HG03521 (cell line): Measurements from ENCODE around the gene MFRP.

Source experiments
- ATAC-seq: cut with Tn5 transposase; IDR thresholded peaks from one replicate; pipeline ENCODE4 v1.9.1; 2021; ENCODE audit warnings: mild to moderate bottlenecking, moderate library complexity; ENCODE audit not compliant: unreplicated experiment

The MFRP gene

DNA sequence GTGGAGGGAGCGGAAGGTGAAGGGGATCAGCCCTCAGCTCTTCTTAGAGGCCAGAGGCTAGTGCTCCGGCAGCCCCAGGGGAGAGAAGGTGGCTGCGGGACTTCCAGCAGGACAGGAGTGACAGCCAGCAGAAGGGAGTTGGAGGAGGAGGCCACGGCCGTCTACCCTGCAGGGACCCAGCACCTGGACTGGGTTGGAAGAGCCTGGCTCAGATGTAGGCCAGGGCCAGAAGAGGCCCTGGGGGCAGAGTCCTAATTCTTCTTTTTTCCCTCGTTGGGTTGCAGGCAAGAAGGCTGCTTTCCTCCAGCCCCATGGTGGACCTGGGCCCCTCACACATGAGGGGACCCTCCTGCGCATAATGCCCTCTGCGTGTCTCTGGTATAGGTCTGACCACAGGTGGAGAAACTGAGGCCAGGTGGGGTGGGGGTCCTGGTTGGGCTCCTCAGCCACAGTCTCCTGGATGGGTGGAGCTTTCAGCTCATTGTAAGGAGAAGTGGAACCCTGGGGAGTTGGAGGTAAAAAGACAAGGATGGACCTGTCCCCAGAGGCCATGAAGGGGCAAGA, 27.3 kb downstream of the MFRP start:
- no peak for ATAC-seq

GRCh38 chr11:119318240-119319135, 28.0 kb downstream of the MFRP start:
- ATAC-seq: no peak

DNA sequence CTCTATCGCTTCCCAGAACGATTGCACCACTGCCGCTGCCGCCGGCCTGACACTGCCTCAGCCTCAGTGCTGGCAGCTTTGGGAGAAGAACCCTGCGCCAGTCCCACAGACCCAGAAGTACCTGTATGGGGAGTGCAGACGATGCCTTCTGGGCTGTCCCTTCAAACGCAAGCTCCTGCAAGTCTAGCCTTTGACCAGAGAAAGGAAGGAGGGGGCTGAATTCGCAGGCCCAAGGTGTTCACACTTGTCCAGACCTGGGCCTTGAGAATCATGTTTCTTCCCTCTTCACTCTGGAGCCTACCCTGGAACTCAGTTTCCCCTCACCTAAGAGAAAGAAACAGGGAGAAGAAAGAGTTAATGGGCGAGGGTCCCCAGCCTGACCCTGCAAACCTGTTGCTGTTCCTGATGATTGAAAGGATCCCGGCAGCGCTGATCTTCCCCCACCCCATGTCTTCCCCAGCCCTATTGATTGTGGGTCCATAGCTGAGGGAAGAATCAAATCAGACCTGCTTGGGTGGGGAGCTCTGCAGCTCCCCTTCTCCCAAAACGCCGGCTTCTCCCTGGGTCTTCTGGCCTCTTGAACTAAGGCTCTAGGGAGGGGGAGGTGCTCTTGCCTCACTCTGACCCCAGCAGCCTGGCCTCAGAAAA, 28.8 kb downstream of the MFRP start:
- ATAC-seq: no peak

GRCh38 chr11:119316729-119317591, 29.5 kb downstream of the MFRP start, which contains the start of gene MCAM:
MCAM (minus strand) TSS chr11:119317130; CDS start chr11:119317101, 29 bp downstream.
- no peak for ATAC-seq

- ATAC-seq: no peak
Measured at GRCh38 chr11:119316016-119316728, 30.3 kb downstream of the MFRP start.

DNA sequence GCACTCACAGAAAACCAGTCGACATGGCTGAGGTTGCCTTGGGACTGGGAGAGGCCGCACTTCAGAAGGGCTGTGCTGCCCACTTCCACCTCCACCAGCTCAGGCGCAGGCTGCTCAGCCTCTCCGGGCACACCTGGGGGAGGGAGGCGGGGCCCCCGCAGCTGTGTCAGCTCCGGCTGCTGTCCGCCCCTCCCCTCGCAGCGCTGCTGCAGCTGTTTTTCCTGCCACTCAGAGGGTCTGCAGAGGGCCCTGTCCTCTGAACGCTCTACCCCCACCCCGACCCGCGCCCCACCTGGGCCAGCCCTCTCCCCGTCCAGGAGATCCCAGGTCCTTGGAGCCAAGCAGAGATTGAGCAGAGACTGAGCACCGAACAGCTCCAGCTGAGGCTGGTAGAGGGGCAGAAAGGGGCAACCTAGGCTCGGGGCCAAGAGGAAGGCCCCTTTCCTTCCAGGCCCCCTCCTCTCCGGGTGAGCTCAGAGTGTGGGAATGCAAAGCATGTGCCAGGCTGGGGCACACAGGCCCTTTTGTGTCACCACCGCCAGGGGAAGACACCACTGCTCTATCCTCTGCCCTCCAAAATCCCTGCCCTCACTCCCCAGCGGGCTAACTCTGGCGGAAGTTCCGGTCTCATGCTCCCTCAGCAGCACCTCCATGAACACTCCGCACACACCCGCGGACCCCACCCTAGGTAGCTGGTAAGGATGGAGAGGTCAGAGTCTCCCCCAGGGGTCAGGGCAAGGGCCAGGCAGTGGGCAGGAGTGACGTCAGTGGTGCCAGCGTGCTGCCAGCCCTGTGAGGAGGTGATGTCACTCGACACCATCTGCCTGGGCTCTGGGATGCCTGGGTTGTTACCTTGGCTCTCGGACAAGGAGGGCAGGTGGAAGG, 31.1 kb downstream of the MFRP start:
- ATAC-seq: no peak

DNA sequence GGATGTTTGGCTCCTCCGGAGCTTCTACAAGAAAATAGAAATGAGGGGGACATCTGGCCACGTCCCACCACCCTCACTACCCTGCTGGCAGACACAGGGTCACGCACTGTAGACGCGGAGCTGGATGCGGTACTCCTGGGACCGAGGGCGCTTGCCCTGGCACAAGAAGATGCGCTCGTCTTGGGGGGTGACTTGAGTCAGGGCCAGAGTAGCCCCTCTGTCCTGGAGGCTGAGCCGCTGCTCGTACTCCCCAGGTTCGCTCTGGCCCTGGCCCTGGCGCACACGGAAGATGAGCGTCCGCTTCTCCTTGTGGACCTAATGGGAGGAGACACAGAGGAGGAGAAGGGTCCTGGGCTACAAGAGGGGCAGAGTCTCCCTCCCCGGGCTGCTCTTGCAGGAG, 31.8 kb downstream of the MFRP start:
- no peak for ATAC-seq

DNA sequence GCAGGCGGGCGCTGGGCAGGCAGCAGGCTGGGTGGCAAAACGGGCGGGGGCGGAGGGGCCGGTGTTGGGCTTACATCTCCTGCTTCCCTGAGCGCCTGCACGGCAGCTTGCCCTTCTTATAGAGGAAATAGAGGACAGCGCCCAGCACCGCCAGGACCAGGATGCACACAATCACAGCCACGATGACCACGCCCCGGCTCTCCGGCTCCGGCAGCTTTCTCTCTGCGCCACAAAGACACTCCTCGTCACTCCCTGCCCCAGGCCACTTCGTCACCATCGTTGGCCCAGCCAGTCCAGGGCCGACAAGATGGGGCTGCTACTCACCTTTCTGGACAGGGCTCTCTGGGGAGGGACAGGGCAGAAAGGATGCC, 35.8 kb downstream of the MFRP start:
- ATAC-seq: no peak

DNA sequence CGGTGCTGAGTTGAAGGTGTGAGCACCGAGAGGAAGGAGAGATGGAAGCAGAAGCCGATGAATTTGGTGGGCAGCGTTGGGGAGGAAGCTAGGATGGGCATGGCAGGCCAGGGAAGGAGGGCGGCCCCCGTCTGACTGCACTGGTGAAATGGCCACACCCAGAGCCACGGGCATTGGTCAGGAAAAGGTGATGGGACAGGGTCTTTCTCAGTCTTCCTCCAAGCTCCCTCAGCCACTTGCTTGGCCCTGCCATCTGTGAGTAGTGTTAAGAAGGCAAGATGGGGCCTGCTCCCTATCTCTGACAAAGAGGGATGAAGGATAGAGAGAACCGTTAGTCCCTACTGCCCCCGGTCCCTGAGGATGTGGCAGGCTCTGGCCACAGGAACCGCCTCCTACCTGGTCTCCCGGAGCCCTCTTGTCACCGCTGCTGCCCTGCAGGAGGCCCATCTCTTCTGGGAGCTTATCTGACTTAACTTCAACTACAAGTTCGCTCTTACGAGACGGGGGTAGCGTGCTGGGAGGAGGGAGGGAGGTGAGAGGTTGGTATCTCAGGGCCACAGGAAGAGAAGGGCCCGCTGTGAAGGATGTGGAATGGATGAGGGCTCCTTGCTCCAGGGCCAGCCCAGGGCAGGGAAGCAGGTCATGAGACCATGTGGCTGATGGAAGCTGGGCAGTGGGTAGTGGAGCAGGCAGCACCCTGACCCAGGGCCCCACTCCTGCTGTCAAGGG, 36.4 kb downstream of the MFRP start:
- no peak for ATAC-seq

GRCh38 chr11:119309411-119309810, 37.1 kb downstream of the MFRP start:
- no peak for ATAC-seq

DNA sequence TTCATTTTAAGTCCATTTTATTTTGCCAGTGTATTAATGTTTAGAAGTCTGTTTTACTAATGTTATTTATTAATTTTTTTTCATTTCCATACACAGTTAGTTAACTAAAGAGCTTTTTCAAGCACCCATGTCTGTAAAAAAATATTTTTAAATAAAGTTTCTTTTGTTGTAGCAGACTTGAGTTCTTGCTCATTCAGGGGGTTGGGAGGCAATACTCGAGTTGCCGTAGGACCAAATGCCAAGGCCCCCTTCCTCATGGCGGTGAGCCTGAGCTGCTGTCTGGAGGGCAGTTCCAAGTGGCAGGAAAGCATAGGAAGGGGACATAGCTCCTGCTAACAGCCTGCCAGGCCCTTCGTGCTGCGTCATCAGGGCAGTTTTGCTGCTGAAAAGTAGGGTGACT, 38.5 kb downstream of the MFRP start:
- no peak for ATAC-seq

- no peak for ATAC-seq
Measured at GRCh38 chr11:119307219-119307618, 39.3 kb downstream of the MFRP start.

GRCh38 chr11:119306373-119306890, 40.1 kb downstream of the MFRP start:
- no peak for ATAC-seq

DNA sequence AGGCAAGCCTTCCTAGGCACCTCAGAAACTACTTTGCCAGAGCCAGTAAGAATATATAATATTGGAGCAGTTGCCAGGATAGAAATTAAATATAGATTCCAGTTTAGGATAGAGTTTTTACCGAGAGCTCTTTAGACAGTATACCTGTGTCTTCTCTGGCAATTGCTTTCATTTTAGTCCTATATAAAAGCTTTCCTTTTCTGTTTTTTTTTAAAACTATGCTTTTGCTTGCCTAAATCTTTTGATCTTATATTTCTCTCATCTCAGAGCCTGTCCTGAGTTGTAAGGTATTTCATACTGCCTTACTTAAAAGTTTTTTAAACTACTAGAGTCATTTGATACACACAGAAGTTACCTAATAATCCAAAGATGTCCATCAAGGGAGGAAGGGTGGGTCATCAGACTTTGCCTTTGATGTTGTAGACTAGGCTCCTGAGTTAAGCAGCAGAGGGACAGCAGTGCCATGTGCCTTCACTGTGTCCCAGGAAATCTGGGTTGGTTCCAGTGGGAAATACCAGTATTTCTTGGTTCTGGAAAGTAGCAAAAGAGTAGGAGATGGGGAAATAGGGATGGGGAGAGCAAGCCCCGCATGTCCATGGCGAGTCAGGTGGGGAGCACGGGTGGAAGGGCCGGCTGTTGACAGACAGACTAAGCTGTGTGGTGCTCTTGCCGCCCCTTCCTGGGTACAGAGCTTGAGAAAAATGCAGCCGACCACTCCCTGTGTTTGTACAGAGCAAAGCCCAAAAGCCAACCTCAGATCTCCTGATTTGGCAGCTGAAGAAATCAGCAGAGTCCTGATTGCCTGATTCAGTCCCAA, 40.7 kb downstream of the MFRP start:
- no peak for ATAC-seq

GRCh38 chr11:119303227-119303718, 43.2 kb downstream of the MFRP start:
- ATAC-seq: no peak

- no peak for ATAC-seq
Measured at GRCh38 chr11:119300198-119300964, 46.1 kb downstream of the MFRP start.

GRCh38 chr11:119299416-119299815, 47.1 kb downstream of the MFRP start:
- no peak for ATAC-seq
